Measurements from ENCODE around the gene ERN1. TPM values are rescaled to one million over a fixed set of nuclear protein-coding genes. Genes with fewer than 3 reads are reported as not detected.

ERN1 gene
- total RNA-seq, 4 donors from 2014 or later, result 8.4 to 12.8 (median 12.1) TPM

DNA sequence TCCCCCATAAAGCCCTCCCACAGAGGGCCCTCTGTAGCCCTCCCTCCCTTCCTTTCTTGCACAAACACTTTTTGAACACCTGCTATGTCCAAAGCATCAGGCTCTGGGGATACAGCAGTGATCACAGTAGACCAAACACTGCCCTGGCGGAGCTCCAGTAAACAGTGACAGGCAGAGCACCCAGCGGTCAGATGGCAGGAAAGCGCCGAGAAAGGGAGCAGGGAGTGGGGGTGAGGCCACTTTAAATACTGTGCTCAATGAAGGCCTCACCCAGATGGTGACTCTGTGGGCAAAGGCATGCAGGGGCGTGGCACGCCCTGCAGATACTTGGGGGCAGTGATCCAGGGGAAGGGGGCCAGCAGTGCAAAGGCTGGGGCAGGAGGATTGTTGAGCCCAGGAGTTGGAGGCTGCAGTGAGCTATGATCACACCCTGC is 124.2 kb downstream of the ERN1 start:
- Histone ChIP-seq H3K27ac (peak overlapping the region in 3 of 4 donors; percentile 49 to 64 (median 64)), H3K4me1 (peaks cover 0 to 36% (median 22%) of the 10 kb centered on the region in 3 donors), H3K4me3 (peak overlapping the region in 1 of 2 donors; percentile 24), H3K27me3 (peaks cover 34% of the 10 kb centered on the region), H3K36me3 (no peaks in the 10 kb centered on the region), H3K9me3 (no peaks in the 10 kb centered on the region)
- no peak for ATAC-seq
- TF ChIP-seq, protein P1, sequence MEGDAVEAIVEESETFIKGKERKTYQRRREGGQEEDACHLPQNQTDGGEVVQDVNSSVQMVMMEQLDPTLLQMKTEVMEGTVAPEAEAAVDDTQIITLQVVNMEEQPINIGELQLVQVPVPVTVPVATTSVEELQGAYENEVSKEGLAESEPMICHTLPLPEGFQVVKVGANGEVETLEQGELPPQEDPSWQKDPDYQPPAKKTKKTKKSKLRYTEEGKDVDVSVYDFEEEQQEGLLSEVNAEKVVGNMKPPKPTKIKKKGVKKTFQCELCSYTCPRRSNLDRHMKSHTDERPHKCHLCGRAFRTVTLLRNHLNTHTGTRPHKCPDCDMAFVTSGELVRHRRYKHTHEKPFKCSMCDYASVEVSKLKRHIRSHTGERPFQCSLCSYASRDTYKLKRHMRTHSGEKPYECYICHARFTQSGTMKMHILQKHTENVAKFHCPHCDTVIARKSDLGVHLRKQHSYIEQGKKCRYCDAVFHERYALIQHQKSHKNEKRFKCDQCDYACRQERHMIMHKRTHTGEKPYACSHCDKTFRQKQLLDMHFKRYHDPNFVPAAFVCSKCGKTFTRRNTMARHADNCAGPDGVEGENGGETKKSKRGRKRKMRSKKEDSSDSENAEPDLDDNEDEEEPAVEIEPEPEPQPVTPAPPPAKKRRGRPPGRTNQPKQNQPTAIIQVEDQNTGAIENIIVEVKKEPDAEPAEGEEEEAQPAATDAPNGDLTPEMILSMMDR (IDR thresholded peaks at IDR 0.05), result no peak
- TF ChIP-seq EP300 (IDR thresholded peaks at IDR 0.05) (no peak), POLR2AphosphoS5 (IDR thresholded peaks at IDR 0.05) (no peak), POLR2A (IDR thresholded peaks at IDR 0.05) (no peak)
- 40% methylated on average over 2 of the region's 6 CpGs; no CpG with 5 or more reads in 1 of the 2 donors for WGBS, 2 donors (ENCODE audit: low coverage in 1 of 2)

DNA sequence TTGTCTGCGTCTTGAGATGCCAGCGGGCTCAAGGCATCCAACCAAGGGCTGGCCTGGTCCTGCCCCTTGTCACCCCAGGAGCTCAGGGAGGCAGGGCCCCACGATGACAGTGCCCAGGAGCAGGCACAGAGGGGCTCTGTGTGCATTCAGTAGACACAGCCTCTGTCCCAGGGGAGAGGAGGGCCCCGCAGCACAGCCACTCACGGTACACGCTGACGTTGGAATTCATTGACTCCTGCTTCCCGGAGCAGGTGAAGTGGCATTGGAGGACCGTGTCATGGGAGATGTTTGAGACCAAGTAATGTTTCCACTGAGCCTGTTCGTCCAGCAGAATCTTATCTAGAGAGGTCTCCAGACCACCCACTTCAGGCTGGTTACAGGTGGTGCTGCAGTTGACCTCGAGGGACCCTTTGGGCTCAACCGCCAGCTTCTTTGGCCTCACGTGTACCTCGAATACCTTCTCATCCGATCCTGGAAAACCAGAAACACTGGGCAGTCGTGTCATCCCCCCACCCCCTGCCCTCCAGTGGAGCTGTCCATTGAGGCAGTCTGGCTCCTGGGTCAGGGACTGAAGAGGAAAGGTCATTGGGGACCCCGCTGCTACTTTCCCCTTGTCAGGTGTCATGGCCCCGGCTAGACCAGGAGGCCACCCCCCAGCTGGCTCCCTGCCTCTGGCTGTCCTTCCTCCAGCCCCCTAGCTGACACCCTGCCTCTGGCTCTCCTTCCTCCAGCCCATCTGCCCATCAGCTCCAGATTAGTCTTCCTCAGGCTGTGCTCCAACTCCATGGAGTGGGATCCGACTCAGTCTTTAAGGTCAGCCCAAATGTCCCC is 124.8 kb downstream of the ERN1 start:
- Histone ChIP-seq H3K9me3 (no peaks in the 10 kb centered on the region), H3K27ac (peak overlapping the region in 3 of 4 donors; percentile 49 to 64 (median 64)), H3K27me3 (peaks cover 38% of the 10 kb centered on the region), H3K36me3 (no peaks in the 10 kb centered on the region), H3K4me1 (peaks cover 0 to 36% (median 22%) of the 10 kb centered on the region in 3 donors), H3K4me3 (peak overlapping the region in 1 of 2 donors; percentile 24)
- 17 to 68% methylated on average over 2 to 8 of the region's 19 CpGs for WGBS, 2 donors (ENCODE audit: low coverage in 1 of 2)
- TF ChIP-seq POLR2A (IDR thresholded peaks at IDR 0.05) (no peak), POLR2AphosphoS5 (IDR thresholded peaks at IDR 0.05) (no peak), EP300 (IDR thresholded peaks at IDR 0.05) (no peak)
- TF ChIP-seq, protein P1 (IDR thresholded peaks at IDR 0.05), result no peak
- ATAC-seq, result no peak

DNA sequence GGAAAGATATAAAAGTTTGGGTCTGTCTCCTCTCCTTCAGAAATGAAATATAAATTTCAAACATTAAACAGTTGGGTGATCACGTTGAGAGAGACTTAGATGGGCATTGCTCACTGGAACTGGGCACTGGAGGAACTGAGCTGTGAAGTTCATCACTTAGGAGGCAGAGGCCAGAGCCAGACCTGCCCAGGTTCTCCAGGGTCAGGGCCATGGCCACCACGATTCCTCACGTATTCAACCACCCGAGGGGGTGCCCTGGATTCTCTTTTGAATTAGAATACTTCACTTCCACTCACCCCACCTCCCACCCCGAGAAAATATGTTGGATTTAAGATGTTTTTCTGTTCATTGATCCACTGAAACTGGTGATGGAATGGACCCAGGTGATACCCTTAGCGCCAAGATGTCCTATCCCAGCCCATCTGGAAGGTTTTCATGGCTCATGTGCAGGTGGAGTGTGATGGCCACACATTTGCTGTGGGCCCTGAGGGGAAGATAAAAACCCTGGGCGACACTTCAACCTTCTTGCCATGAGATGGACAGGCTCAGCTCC is 125.7 kb downstream of the ERN1 start:
- whole genome bisulfite sequencing, 2 donors (ENCODE audit: low coverage in 1 of 2), result 93 to 94% methylated on average over 4 to 6 of the region's 7 CpGs
- no peak for ATAC-seq

DNA sequence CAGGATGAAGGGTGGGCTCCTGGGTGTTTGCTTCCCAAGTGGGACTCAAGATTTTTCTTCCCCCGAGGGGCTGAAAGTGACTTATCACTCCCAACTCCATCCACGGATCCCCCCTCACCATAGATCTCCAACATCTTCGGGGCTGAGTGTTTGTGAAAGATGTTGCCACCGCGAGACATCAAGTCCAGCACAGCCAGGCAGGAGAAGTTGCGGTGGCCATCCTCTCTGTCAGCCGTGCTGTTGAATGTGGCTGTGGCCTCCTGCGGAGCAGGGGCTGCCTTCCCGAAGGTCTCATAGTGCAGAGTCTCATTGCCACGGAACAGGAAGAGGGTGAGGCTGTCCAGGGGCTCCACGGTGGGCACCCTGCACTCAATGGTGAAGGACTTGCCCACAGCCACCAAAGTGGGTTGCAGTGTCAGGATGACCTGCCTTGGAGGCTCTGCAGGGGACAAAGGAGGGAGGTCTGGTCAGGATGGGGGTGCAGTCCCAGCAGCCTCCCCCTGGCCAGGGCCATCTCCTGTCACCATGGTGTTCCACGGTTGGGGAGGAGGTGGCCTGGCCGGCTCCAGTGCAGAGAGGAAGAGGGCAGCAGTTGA is 126.3 kb downstream of the ERN1 start:
- WGBS, 2 donors (ENCODE audit: low coverage in 1 of 2), result 71 to 83% methylated on average over 2 to 5 of the region's 13 CpGs
- Histone ChIP-seq H3K36me3 (no peaks in the 10 kb centered on the region), H3K27ac (peak overlapping the region in 1 of 4 donors; percentile 1), H3K4me1 (peaks cover 0 to 34% (median 26%) of the 10 kb centered on the region in 3 donors), H3K27me3 (peaks cover 53% of the 10 kb centered on the region), H3K9me3 (no peaks in the 10 kb centered on the region), H3K4me3 (no peak overlapping the region)
- ATAC-seq, result no peak
- TF ChIP-seq POLR2AphosphoS5 (IDR thresholded peaks at IDR 0.05) (no peak), EP300 (IDR thresholded peaks at IDR 0.05) (no peak), POLR2A (IDR thresholded peaks at IDR 0.05) (no peak)
- TF ChIP-seq, protein P1 (IDR thresholded peaks at IDR 0.05), result no peak

More for the DNA sequence above, 125.7 kb downstream of the ERN1 start:
- no peak for TF ChIP-seq POLR2AphosphoS5 (IDR thresholded peaks at IDR 0.05)
- no peak for TF ChIP-seq EP300 (IDR thresholded peaks at IDR 0.05)
- H3K27me3 ChIP-seq, result peaks cover 46% of the 10 kb centered on the region
- H3K36me3 ChIP-seq, result no peaks in the 10 kb centered on the region
- no peaks in the 10 kb centered on the region for H3K9me3 ChIP-seq
- peaks cover 0 to 36% (median 22%) of the 10 kb centered on the region in 3 donors for H3K4me1 ChIP-seq
- H3K4me3 ChIP-seq, result no peak overlapping the region
- peak overlapping the region in 1 of 4 donors; percentile 37 for H3K27ac ChIP-seq

All from gastroesophageal sphincter (tissue), 4 donors.